Measurements from ENCODE around the gene RAD23B.

The RAD23B gene

GRCh38 chr9:107269254-107269653 is 13.8 kb upstream of the RAD23B start:
- DNase-seq (ENCODE audit: low read depth), result no peak

- no peak for DNase-seq (ENCODE audit: low read depth)
These were observed 13.4 kb upstream of the RAD23B start for GRCh38 chr9:107269681-107270080.

GRCh38 chr9:107270082-107270481 is 13.0 kb upstream of the RAD23B start:
- DNase-seq (ENCODE audit: low read depth), result no peak

DNA sequence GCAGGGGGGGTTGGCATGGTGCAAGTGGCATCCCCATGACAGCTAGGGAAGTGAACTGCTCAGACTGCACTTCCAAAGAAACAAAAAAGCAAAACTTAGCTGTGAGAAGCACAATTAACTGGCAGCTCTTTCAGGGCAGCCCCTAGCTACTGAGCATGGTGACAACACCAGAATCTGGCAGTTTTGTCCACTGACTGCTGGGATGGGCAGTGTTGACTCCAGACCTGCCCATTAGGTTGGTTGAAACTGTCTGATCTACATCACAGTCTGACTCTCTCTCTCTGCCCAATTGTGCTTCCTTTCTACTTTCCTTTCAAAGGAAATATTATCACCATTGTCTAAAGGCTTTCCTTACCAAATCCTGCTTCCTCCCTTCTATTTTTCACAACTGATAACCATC is 12.5 kb upstream of the RAD23B start:
- no peak for DNase-seq (ENCODE audit: low read depth)

DNA sequence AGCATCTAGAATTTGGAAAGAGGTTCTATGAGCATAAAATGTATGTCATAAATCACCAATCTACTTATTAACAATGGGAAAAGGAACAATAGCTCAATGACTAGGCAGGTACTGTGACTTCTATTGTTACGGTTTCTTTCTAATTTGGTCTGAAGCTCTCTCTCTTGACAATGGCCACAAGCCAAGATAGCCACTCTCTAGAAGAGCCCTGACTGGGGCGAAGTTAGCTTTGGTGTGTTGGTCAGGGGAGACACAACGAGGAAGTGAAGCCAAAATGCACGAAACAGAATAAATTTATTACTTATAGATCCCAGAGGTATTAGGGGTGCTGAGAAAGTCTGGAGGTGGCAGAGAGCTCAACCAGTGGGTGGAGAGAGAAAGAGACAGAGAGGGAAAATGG is 9.4 kb upstream of the RAD23B start:
- DNase-seq (ENCODE audit: low read depth), result no peak

- DNase-seq (ENCODE audit: low read depth), result no peak
These were observed 9.0 kb upstream of the RAD23B start for GRCh38 chr9:107274096-107274495.

DNA sequence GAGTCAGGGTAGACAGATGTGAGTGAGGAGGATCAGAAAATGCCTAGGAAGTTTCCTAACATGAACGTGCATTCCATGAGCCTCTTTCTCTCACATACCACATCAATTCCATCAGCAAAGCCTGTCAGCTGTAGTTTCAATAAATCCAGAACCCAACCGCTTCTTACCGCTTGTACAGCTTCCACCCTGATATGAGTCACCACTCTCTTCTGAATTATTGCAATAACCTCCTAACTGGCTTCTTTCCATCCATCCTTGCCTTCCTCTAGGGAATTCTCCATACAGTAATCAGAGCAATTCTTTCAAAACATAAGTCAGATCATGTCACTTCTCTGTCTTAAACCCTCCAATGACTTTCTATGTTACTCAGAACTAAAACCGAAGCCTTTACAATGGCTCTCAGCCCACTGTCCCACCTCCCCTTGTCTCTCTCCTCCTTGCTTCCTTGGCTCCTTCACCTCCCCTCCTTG is 8.1 kb upstream of the RAD23B start:
- DNase-seq (ENCODE audit: low read depth), result no peak

DNA sequence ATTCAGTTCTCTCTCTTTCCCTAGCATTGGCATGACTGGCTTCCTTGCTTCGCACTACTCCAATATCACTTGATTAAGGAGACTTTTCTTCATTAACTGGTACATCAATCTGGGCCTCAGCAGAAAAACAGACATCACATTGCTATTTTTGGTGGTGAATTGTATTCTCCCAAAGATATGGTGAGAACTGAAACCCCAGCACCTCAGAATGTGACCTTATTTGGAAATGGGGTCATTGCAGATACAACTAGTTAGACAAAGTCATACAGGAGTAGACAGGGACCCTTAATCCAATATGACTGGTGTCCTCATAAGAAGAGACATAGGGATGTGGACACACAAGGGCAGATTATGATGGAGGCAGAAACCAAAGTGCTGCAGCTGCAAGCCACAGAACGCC is 7.5 kb upstream of the RAD23B start:
- DNase-seq (ENCODE audit: low read depth), result no peak

GRCh38 chr9:107276966-107277710 is 5.9 kb upstream of the RAD23B start:
- DNase-seq (ENCODE audit: low read depth), result no peak

GRCh38 chr9:107277801-107278200 is 5.3 kb upstream of the RAD23B start:
- DNase-seq (ENCODE audit: low read depth), result no peak

DNA sequence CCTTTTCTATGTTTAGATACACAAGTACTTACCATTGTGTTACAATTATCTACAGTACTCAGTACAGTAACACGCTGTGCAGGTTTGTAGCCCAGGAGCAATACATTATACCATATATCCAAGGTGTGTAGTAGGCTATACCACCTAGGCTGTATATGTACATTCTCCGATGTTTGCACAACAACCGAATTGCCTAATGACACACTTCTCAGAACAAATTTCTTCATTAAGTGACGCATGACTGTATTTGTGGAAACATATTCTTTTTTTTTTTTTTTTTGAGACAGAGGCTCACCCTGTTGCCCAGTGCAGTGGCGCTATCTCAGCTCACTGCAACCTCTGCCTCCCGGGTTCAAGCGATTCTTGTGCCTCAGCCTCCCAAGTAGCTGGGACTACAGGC is 4.0 kb upstream of the RAD23B start:
- DNase-seq (ENCODE audit: low read depth), result no peak

GRCh38 chr9:107280543-107280942 is 2.5 kb upstream of the RAD23B start:
- no peak for DNase-seq (ENCODE audit: low read depth)

- no peak for DNase-seq (ENCODE audit: low read depth)
These were observed 1.9 kb upstream of the RAD23B start for GRCh38 chr9:107281184-107281583.

- DNase-seq (ENCODE audit: low read depth), result no peak
These were observed 984 bp upstream of the RAD23B start for GRCh38 chr9:107281922-107282667.

DNA sequence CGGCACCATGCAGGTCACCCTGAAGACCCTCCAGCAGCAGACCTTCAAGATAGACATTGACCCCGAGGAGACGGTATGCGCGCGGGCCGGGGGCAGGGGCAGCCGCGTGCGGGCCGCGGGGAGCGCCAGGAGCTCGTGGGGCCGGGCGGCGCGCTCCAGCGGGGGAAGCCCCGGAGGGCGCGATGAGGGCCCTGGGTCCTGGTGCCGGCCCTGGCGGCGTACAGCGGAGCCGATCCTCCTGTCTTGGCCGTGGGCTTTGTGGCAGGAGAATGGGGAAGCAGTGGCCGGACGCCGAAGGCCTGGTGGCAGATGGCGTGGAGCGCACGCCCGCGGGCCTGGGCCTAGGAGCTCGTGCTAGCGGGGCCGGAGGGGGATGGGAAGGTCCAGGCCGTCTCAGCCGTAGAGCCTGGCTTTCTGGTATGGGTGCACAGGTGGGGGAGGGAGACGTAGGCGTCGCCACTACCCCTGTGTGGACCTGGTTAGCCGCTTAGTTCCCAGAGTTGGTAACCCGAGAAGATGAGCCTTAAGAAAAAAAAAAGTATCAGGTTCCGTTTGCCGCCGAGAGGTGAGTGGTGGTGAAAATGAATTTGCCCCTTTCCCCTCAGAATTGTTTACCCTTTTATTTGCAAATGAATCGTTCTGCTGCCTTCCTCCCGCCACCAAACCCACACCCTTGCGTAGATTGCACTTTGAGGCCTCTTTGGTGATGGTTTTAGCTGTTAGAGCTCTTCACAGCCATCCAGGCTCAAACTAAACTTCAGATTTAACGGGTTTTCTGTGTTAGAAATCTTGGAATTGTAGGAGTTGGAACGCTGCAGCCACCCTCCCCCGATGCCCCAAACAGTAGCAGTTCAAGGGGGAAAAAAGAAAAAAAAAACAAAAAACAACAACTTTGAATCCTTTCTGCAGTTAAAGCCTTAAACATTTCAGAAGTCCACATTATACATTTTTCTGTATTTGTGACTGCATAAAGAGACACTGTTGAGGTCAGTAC is 841 bp downstream of the RAD23B start:
- DNase-seq (ENCODE audit: low read depth), result peak; percentile 22

DNA sequence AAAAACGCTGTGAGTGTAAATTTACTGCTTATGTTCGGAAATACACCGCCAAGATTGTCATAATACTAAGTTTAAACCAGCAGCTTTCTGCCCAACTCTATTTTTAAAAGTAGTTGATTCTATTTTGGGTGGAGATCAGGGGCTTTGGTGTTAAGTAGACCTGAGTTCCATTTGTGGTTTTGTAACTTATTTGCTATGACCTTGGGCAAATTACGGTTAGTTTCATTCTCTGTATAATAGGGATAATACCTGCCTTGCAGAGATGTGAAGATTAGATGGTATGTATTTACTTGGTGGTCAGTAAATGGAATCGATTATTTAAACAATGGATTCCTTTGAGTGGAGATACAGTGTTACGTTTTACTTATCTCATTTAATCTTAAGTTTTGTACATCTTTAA is 1.6 kb downstream of the RAD23B start:
- no peak for DNase-seq (ENCODE audit: low read depth)

DNA sequence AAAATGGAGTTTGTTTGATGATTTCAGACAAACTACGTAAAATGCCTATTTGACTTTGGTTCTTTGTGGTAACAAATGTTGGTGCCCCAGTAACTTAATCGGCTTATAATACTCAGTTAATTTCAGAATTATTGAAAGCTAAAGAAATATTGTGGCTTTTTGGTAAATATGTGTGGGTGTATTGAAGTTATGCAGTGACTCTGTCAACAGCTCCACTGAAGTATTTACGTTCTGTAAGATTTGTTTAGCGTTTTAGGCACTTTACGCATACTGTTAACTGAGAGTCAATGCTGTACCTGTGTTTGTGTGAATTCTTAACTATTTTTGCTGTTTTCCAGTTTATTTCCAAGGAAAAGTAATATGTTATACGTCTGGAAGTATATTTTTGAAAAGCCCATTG is 2.2 kb downstream of the RAD23B start:
- DNase-seq (ENCODE audit: low read depth), result no peak

- DNase-seq (ENCODE audit: low read depth), result no peak
These were observed 3.0 kb downstream of the RAD23B start for GRCh38 chr9:107286057-107286456.

- no peak for DNase-seq (ENCODE audit: low read depth)
These were observed 5.6 kb downstream of the RAD23B start for GRCh38 chr9:107288701-107289100.

- no peak for DNase-seq (ENCODE audit: low read depth)
These were observed 7.5 kb downstream of the RAD23B start for GRCh38 chr9:107290619-107291018.

- no peak for DNase-seq (ENCODE audit: low read depth)
These were observed 9.9 kb downstream of the RAD23B start for GRCh38 chr9:107292821-107293542.
